IMR-90 (cell line): ENCODE measurements around the gene MYORG.
A peak's percentile ranks its signal among the peaks of the same experiment; 100 is the strongest.

Experiments used
- BHLHE40 ChIP-seq: fragments of 150-350 bp; IDR thresholded peaks from 2 replicates; pipeline ENCODE4 v1.6.1; 2016; ENCODE audit warnings: mild to moderate bottlenecking, low read depth, low read length
- CEBPB ChIP-seq: IDR thresholded peaks from 2 replicates; pipeline ENCODE4 v1.6.1; 2012; ENCODE audit warnings: low read depth, low read length, improper control_type of control experiment
- CHD1 ChIP-seq: IDR thresholded peaks from 2 replicates; pipeline ENCODE4 v1.6.1; 2012; ENCODE audit warnings: low read depth, low read length, improper control_type of control experiment
- CTCF ChIP-seq: conservative IDR thresholded peaks from 2 replicates; pipeline ENCODE4 v1.5.1; 2012; ENCODE audit warnings: mild to moderate bottlenecking, low read depth, low read length, improper control_type of control experiment
- FOS ChIP-seq: fragments of 150-350 bp; IDR thresholded peaks from 2 replicates; pipeline ENCODE4 v1.6.1; 2016; ENCODE audit warnings: low read depth, low read length
- MAZ ChIP-seq: IDR thresholded peaks from 2 replicates; pipeline ENCODE4 v1.6.1; 2012; ENCODE audit warnings: low read depth, mild to moderate bottlenecking, low read length, improper control_type of control experiment, moderate library complexity, borderline replicate concordance
- MXI1 ChIP-seq: IDR thresholded peaks from 2 replicates; pipeline ENCODE4 v1.6.1; 2012; ENCODE audit warnings: low read depth, mild to moderate bottlenecking, low read length, moderate library complexity, borderline replicate concordance
- POLR2A ChIP-seq: IDR thresholded peaks from 2 replicates; pipeline ENCODE4 v1.6.1; 2012; ENCODE audit warnings: mild to moderate bottlenecking, low read depth, low read length
- RAD21 ChIP-seq: IDR thresholded peaks from 2 replicates; pipeline ENCODE4 v1.6.1; 2012; ENCODE audit warnings: low read length, improper control_type of control experiment
- RCOR1 ChIP-seq: IDR thresholded peaks from 2 replicates; pipeline ENCODE4 v1.6.1; 2012; ENCODE audit warnings: mild to moderate bottlenecking, low read length, improper control_type of control experiment; ENCODE audit not compliant: insufficient replicate concordance
- RFX5 ChIP-seq: IDR thresholded peaks from 2 replicates; pipeline ENCODE4 v1.8.0; 2012; ENCODE audit warnings: low read depth, mild to moderate bottlenecking, low read length, moderate library complexity
- SMC3 ChIP-seq: fragments of 150-350 bp; IDR thresholded peaks from 2 replicates; pipeline ENCODE4 v1.6.1; 2016; ENCODE audit warnings: low read depth, mild to moderate bottlenecking, antibody characterized with exemption, low read length, moderate library complexity
- USF2 ChIP-seq: fragments of 150-350 bp; IDR thresholded peaks from 2 replicates; pipeline ENCODE4 v1.6.1; 2017; ENCODE audit warnings: mild to moderate bottlenecking, antibody characterized with exemption, low read length, low read depth

- TF ChIP-seq SMC3, result no peak
- no peak for TF ChIP-seq CTCF
- no peak for TF ChIP-seq POLR2A
- TF ChIP-seq MXI1, result no peak
- no peak for TF ChIP-seq RFX5
- TF ChIP-seq CHD1, result no peak
- no peak for TF ChIP-seq USF2
- TF ChIP-seq RCOR1, result no peak
- no peak for TF ChIP-seq FOS
- TF ChIP-seq MAZ, result peak; percentile 22; the same call in 1 of the 2 replicates
- TF ChIP-seq RAD21, result no peak
- no peak for TF ChIP-seq CEBPB
- TF ChIP-seq BHLHE40, result no peak
Measured at GRCh38 chr9:34380511-34381315, 4.0 kb upstream of the MYORG start.
